ENCODE data around the gene PNMA6F.

GRCh38 chrX:153319295-153320046 lies 2.1 kb downstream of the PNMA6F start:
- TF ChIP-seq, protein P1, sequence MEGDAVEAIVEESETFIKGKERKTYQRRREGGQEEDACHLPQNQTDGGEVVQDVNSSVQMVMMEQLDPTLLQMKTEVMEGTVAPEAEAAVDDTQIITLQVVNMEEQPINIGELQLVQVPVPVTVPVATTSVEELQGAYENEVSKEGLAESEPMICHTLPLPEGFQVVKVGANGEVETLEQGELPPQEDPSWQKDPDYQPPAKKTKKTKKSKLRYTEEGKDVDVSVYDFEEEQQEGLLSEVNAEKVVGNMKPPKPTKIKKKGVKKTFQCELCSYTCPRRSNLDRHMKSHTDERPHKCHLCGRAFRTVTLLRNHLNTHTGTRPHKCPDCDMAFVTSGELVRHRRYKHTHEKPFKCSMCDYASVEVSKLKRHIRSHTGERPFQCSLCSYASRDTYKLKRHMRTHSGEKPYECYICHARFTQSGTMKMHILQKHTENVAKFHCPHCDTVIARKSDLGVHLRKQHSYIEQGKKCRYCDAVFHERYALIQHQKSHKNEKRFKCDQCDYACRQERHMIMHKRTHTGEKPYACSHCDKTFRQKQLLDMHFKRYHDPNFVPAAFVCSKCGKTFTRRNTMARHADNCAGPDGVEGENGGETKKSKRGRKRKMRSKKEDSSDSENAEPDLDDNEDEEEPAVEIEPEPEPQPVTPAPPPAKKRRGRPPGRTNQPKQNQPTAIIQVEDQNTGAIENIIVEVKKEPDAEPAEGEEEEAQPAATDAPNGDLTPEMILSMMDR (IDR thresholded peaks at IDR 0.05): no peak
- no peak for TF ChIP-seq POLR2A (IDR thresholded peaks at IDR 0.05)
- no peak for TF ChIP-seq POLR2AphosphoS5 (IDR thresholded peaks at IDR 0.05)

All from breast epithelium (tissue), 3 donors.